HEK293 (cell line): ENCODE results near the gene CAB39L.

Experiments
- CTCF ChIA-PET: fragments of 350-600 bp; formaldehyde crosslinking; extraction: SDS; loops from one replicate; lab custom pipeline; 2021; ENCODE audit warnings: antibody characterized with exemption; lab: Yijun Ruan, JAX
- POLR2A ChIA-PET: fragments of 300-600 bp; formaldehyde crosslinking; extraction: SDS; loops from one replicate; lab custom pipeline; 2020; ENCODE audit warnings: antibody characterized with exemption, inconsistent platforms; lab: Yijun Ruan, JAX
- H3K27ac ChIP-seq: fragments of 200-500 bp; sonication (Bioruptor generic); 2 replicates; pipeline ENCODE4 v1.5.1; 2014; ENCODE audit warnings: low read depth, low read length, control low read depth, inconsistent platforms; ENCODE audit errors: extremely low read depth
- H3K36me3 ChIP-seq, 2 experiments: fragments of 200-500 bp in 1 of 2; sonication (Bioruptor generic) in 1 of 2; 1 replicate in 1 of 2; 2 replicates in 1 of 2; pipeline ENCODE4 v1.5.1; 2014 to 2017; ENCODE audit warnings: inconsistent platforms in 2 of 2, low read length in 2 of 2; ENCODE audit not compliant: control insufficient read depth in 2 of 2, insufficient read depth in 1 of 2
- H3K4me1 ChIP-seq: fragments of 200-500 bp; sonication (Bioruptor generic); 2 replicates; pipeline ENCODE4 v1.5.1; 2014; ENCODE audit warnings: mild to moderate bottlenecking, low read length, inconsistent platforms; ENCODE audit not compliant: control insufficient read depth, insufficient read depth
- H3K4me3 ChIP-seq: 2 replicates; pipeline ENCODE4 v1.5.1; 2011; ENCODE audit warnings: low read depth, mild to moderate bottlenecking, control low read depth, low read length, moderate library complexity
- H3K9me3 ChIP-seq: fragments of 200-500 bp; sonication (Bioruptor generic); 2 replicates; pipeline ENCODE4 v1.5.1; 2014; ENCODE audit warnings: low read depth, low read length, inconsistent platforms; ENCODE audit not compliant: control insufficient read depth, insufficient read depth
- BCL11A ChIP-seq: fragments of 450-650 bp; formaldehyde crosslinking; IDR thresholded peaks from 2 replicates; pipeline ENCODE4 v1.5.1; 2016; ENCODE audit warnings: low read depth, missing biosample characterization, missing genetic modification characterization
- GLIS2 ChIP-seq: fragments of 450-650 bp; formaldehyde crosslinking; IDR thresholded peaks from 2 replicates; pipeline ENCODE4 v1.5.1; 2016; ENCODE audit warnings: missing biosample characterization, missing genetic modification characterization
- HOXA7 ChIP-seq: sonication (generic); formaldehyde crosslinking; IDR thresholded peaks from 2 replicates; pipeline ENCODE4 v1.8.1; 2022; ENCODE audit warnings: missing genetic modification reagents, borderline replicate concordance
- TSHZ1 ChIP-seq: fragments of 450-650 bp; formaldehyde crosslinking; IDR thresholded peaks from 2 replicates; pipeline ENCODE4 v1.5.1; 2016; ENCODE audit warnings: missing biosample characterization, missing genetic modification characterization, borderline replicate concordance
- ZBTB1 ChIP-seq: fragments of 450-650 bp; formaldehyde crosslinking; IDR thresholded peaks from 2 replicates; pipeline ENCODE4 v1.5.1; 2016; ENCODE audit warnings: missing biosample characterization, missing genetic modification characterization
- ZBTB21 ChIP-seq: fragments of 450-650 bp; formaldehyde crosslinking; IDR thresholded peaks from 2 replicates; pipeline ENCODE4 v1.5.1; 2017; ENCODE audit warnings: missing biosample characterization, missing genetic modification characterization
- ZBTB48 ChIP-seq: fragments of 450-650 bp; formaldehyde crosslinking; IDR thresholded peaks from 2 replicates; pipeline ENCODE4 v1.5.1; 2016; ENCODE audit warnings: missing biosample characterization, missing genetic modification characterization
- ZIC2 ChIP-seq: fragments of 450-650 bp; formaldehyde crosslinking; IDR thresholded peaks from 2 replicates; pipeline ENCODE4 v1.5.1; 2016; ENCODE audit warnings: missing biosample characterization, missing genetic modification characterization
- ZNF10 ChIP-seq: fragments of 450-650 bp; formaldehyde crosslinking; IDR thresholded peaks from 2 replicates; pipeline ENCODE4 v1.5.1; 2017; ENCODE audit warnings: missing biosample characterization, missing genetic modification characterization
- ZNF248 ChIP-seq: fragments of 450-650 bp; formaldehyde crosslinking; IDR thresholded peaks from 2 replicates; pipeline ENCODE4 v1.5.1; 2017; ENCODE audit warnings: missing biosample characterization, missing genetic modification characterization
- ZNF26 ChIP-seq: fragments of 450-650 bp; formaldehyde crosslinking; IDR thresholded peaks from 2 replicates; pipeline ENCODE4 v1.5.1; 2016; ENCODE audit warnings: missing biosample characterization, missing genetic modification characterization
- ZNF600 ChIP-seq: fragments of 450-650 bp; formaldehyde crosslinking; IDR thresholded peaks from 2 replicates; pipeline ENCODE4 v1.5.1; 2016; ENCODE audit warnings: missing biosample characterization, missing genetic modification characterization
- ZNF777 ChIP-seq: fragments of 450-650 bp; formaldehyde crosslinking; IDR thresholded peaks from 2 replicates; pipeline ENCODE4 v1.5.1; 2017; ENCODE audit warnings: missing biosample characterization, missing genetic modification characterization, borderline replicate concordance
- ZNF785 ChIP-seq: fragments of 450-650 bp; formaldehyde crosslinking; IDR thresholded peaks from 2 replicates; pipeline ENCODE4 v1.5.1; 2016; ENCODE audit warnings: missing biosample characterization, missing genetic modification characterization
- ZNF791 ChIP-seq: fragments of 450-650 bp; formaldehyde crosslinking; IDR thresholded peaks from 2 replicates; pipeline ENCODE4 v1.5.1; 2016; ENCODE audit warnings: missing biosample characterization, missing genetic modification characterization
- ZSCAN18 ChIP-seq: fragments of 450-650 bp; formaldehyde crosslinking; IDR thresholded peaks from 2 replicates; pipeline ENCODE4 v1.5.1; 2016; ENCODE audit warnings: missing biosample characterization, missing genetic modification characterization

The CAB39L gene

GRCh38 chr13:49314344-49314882, 129.5 kb downstream of the CAB39L start:
- H3K27ac ChIP-seq, result no peak overlapping the region
- no peaks in the 10 kb centered on the region for H3K4me1 ChIP-seq
- H3K36me3 ChIP-seq, result no peaks in the 10 kb centered on the region
- H3K9me3 ChIP-seq, result no peaks in the 10 kb centered on the region
- no peak for TF ChIP-seq ZNF785
- CTCF ChIA-PET, result interaction anchor here (0.9 to 1.4 kb wide), 3 partner anchors 11 to 15 kb away, joined by 3 read pairs; no protein-coding TSS in a partner anchor
- no peak overlapping the region for H3K4me3 ChIP-seq
- POLR2A ChIA-PET, result interaction anchor here (1.3 kb wide), 1 partner anchor 129 kb away, joined by 4 read pairs; the partner anchor contains the start of genes CAB39L and SETDB2

GRCh38 chr13:49311816-49312215, 132.0 kb downstream of the CAB39L start:
- Histone ChIP-seq H3K9me3 (no peaks in the 10 kb centered on the region), H3K4me1 (no peaks in the 10 kb centered on the region), H3K27ac (no peak overlapping the region), H3K4me3 (no peak overlapping the region), H3K36me3 (no peaks in the 10 kb centered on the region)
- ChIA-PET POLR2A (no interaction called here), CTCF (interaction anchor here (0.6 to 1.7 kb wide), 4 partner anchors 11 to 213 kb away, joined by 3 to 6 read pairs (median 3); no protein-coding TSS in a partner anchor)
- TF ChIP-seq ZNF777 (tag by site-specific recombination) (no peak), ZNF791 (no peak), ZSCAN18 (no peak), BCL11A (tag by site-specific recombination) (no peak), ZNF600 (no peak), HOXA7 (CRISPR knock-in tag) (no peak), TSHZ1 (tag by site-specific recombination) (no peak), ZNF26 (tag by site-specific recombination) (no peak), ZBTB48 (tag by site-specific recombination) (no peak), ZBTB1 (tag by site-specific recombination) (no peak), ZNF10 (no peak)

- Histone ChIP-seq H3K4me1 (no peaks in the 10 kb centered on the region), H3K4me3 (no peak overlapping the region), H3K9me3 (no peaks in the 10 kb centered on the region), H3K36me3 (no peaks in the 10 kb centered on the region), H3K27ac (no peak overlapping the region)
- ChIA-PET POLR2A (no interaction called here), CTCF (interaction anchor here (0.6 kb wide), 1 partner anchor 9 kb away, joined by 6 read pairs; no protein-coding TSS in a partner anchor)
- TF ChIP-seq ZNF248, result no peak
- no peak for TF ChIP-seq ZIC2
- no peak for TF ChIP-seq GLIS2 (tag by site-specific recombination)
- no peak for TF ChIP-seq ZBTB21 (tag by site-specific recombination)
- TF ChIP-seq, all 188 proteins: peak for 0
Measured at GRCh38 chr13:49310251-49310650, 133.6 kb downstream of the CAB39L start.
